ENCODE results near the gene PPM1K.

PPM1K gene

GRCh38 chr4:88219099-88219498 is 65.3 kb downstream of the PPM1K start:
- H3K9me3 ChIP-seq (ENCODE audit: control insufficient read depth, insufficient read depth, low read length) = no peaks in the 10 kb centered on the region
- no CpG with 5 or more reads among the region's 5 CpGs for WGBS (ENCODE audit: insufficient coverage, insufficient read length)
- no peak overlapping the region for H3K4me3 ChIP-seq (ENCODE audit: low read length)
- H3K27me3 ChIP-seq (ENCODE audit: control insufficient read depth, insufficient read depth, low read length) = no peaks in the 10 kb centered on the region
- no peaks in the 10 kb centered on the region for H3K4me1 ChIP-seq (ENCODE audit: control insufficient read depth, insufficient read depth, low read length)
- DNase-seq (ENCODE audit: low read depth, low spot score) = no peak
- no peak overlapping the region for H3K27ac ChIP-seq (ENCODE audit: low read length)
- H3K36me3 ChIP-seq (ENCODE audit: control insufficient read depth, insufficient read depth, low read length) = no peaks in the 10 kb centered on the region

- Histone ChIP-seq H3K27me3 (ENCODE audit: control insufficient read depth, insufficient read depth, low read length) (no peaks in the 10 kb centered on the region), H3K4me3 (ENCODE audit: low read length) (no peak overlapping the region), H3K27ac (ENCODE audit: low read length) (no peak overlapping the region), H3K4me1 (ENCODE audit: control insufficient read depth, insufficient read depth, low read length) (no peaks in the 10 kb centered on the region), H3K9me3 (ENCODE audit: control insufficient read depth, insufficient read depth, low read length) (no peaks in the 10 kb centered on the region), H3K36me3 (ENCODE audit: control insufficient read depth, insufficient read depth, low read length) (no peaks in the 10 kb centered on the region)
- DNase-seq (ENCODE audit: low read depth, low spot score) = no peak
- no CpG with 5 or more reads among the region's 4 CpGs for WGBS (ENCODE audit: insufficient coverage, insufficient read length)
These were observed 67.2 kb downstream of the PPM1K start for GRCh38 chr4:88217169-88217568.

GRCh38 chr4:88216395-88216794 is 68.0 kb downstream of the PPM1K start:
- Histone ChIP-seq H3K27ac (ENCODE audit: low read length) (no peak overlapping the region), H3K4me1 (ENCODE audit: control insufficient read depth, insufficient read depth, low read length) (no peaks in the 10 kb centered on the region), H3K9me3 (ENCODE audit: control insufficient read depth, insufficient read depth, low read length) (no peaks in the 10 kb centered on the region), H3K4me3 (ENCODE audit: low read length) (no peak overlapping the region), H3K27me3 (ENCODE audit: control insufficient read depth, insufficient read depth, low read length) (no peaks in the 10 kb centered on the region), H3K36me3 (ENCODE audit: control insufficient read depth, insufficient read depth, low read length) (no peaks in the 10 kb centered on the region)
- no CpG with 5 or more reads among the region's 6 CpGs for WGBS (ENCODE audit: insufficient coverage, insufficient read length)
- DNase-seq (ENCODE audit: low read depth, low spot score) = no peak

- no peak overlapping the region for H3K27ac ChIP-seq (ENCODE audit: low read length)
- no peaks in the 10 kb centered on the region for H3K27me3 ChIP-seq (ENCODE audit: control insufficient read depth, insufficient read depth, low read length)
- no CpG with 5 or more reads among the region's 2 CpGs for WGBS (ENCODE audit: insufficient coverage, insufficient read length)
- no peaks in the 10 kb centered on the region for H3K9me3 ChIP-seq (ENCODE audit: control insufficient read depth, insufficient read depth, low read length)
- no peaks in the 10 kb centered on the region for H3K4me1 ChIP-seq (ENCODE audit: control insufficient read depth, insufficient read depth, low read length)
- DNase-seq (ENCODE audit: low read depth, low spot score) = no peak
- no peaks in the 10 kb centered on the region for H3K36me3 ChIP-seq (ENCODE audit: control insufficient read depth, insufficient read depth, low read length)
- no peak overlapping the region for H3K4me3 ChIP-seq (ENCODE audit: low read length)
These were observed 69.0 kb downstream of the PPM1K start for GRCh38 chr4:88215351-88215750.

GRCh38 chr4:88212253-88212561 is 72.2 kb downstream of the PPM1K start:
- no CpG with 5 or more reads among the region's 4 CpGs for WGBS (ENCODE audit: insufficient coverage, insufficient read length)
- Histone ChIP-seq H3K4me3 (ENCODE audit: low read length) (no peak overlapping the region), H3K4me1 (ENCODE audit: control insufficient read depth, insufficient read depth, low read length) (no peaks in the 10 kb centered on the region), H3K36me3 (ENCODE audit: control insufficient read depth, insufficient read depth, low read length) (no peaks in the 10 kb centered on the region), H3K27me3 (ENCODE audit: control insufficient read depth, insufficient read depth, low read length) (no peaks in the 10 kb centered on the region), H3K27ac (ENCODE audit: low read length) (no peak overlapping the region), H3K9me3 (ENCODE audit: control insufficient read depth, insufficient read depth, low read length) (no peaks in the 10 kb centered on the region)
- no peak for DNase-seq (ENCODE audit: low read depth, low spot score)

- no peak overlapping the region for H3K4me3 ChIP-seq (ENCODE audit: low read length)
- no peaks in the 10 kb centered on the region for H3K9me3 ChIP-seq (ENCODE audit: control insufficient read depth, insufficient read depth, low read length)
- H3K27ac ChIP-seq (ENCODE audit: low read length) = no peak overlapping the region
- whole genome bisulfite sequencing (ENCODE audit: insufficient coverage, insufficient read length) = no CpG with 5 or more reads among the region's 18 CpGs
- no peaks in the 10 kb centered on the region for H3K36me3 ChIP-seq (ENCODE audit: control insufficient read depth, insufficient read depth, low read length)
- no peaks in the 10 kb centered on the region for H3K4me1 ChIP-seq (ENCODE audit: control insufficient read depth, insufficient read depth, low read length)
- DNase-seq (ENCODE audit: low read depth, low spot score) = no peak
- H3K27me3 ChIP-seq (ENCODE audit: control insufficient read depth, insufficient read depth, low read length) = no peaks in the 10 kb centered on the region
These were observed 72.7 kb downstream of the PPM1K start for GRCh38 chr4:88211473-88212252.

- no peaks in the 10 kb centered on the region for H3K9me3 ChIP-seq (ENCODE audit: control insufficient read depth, insufficient read depth, low read length)
- DNase-seq (ENCODE audit: low read depth, low spot score) = no peak
- H3K27me3 ChIP-seq (ENCODE audit: control insufficient read depth, insufficient read depth, low read length) = no peaks in the 10 kb centered on the region
- no peaks in the 10 kb centered on the region for H3K36me3 ChIP-seq (ENCODE audit: control insufficient read depth, insufficient read depth, low read length)
- no peaks in the 10 kb centered on the region for H3K4me1 ChIP-seq (ENCODE audit: control insufficient read depth, insufficient read depth, low read length)
- no peak overlapping the region for H3K27ac ChIP-seq (ENCODE audit: low read length)
- no CpG with 5 or more reads among the region's 4 CpGs for WGBS (ENCODE audit: insufficient coverage, insufficient read length)
- H3K4me3 ChIP-seq (ENCODE audit: low read length) = no peak overlapping the region
These were observed 76.2 kb downstream of the PPM1K start for GRCh38 chr4:88208156-88208555.
